Parathyroid adenoma (tissue), 2 donors: ENCODE data around the gene USH1G.
A peak's percentile ranks its signal among the peaks of the same experiment; 100 is the strongest.

Experiments
- H2AFZ ChIP-seq: fragments of 300-600 bp; sonication (generic); one replicate; pipeline ENCODE4 v1.7.0; 2017; ENCODE audit warnings: antibody characterized with exemption, mild to moderate bottlenecking
- H3K27ac ChIP-seq: fragments of 300-600 bp; sonication (generic); one replicate; pipeline ENCODE4 v1.7.0; 2017
- H3K27me3 ChIP-seq: fragments of 300-600 bp; sonication (generic); one replicate; pipeline ENCODE4 v1.7.0; 2017; ENCODE audit warnings: low read length; ENCODE audit not compliant: control insufficient read depth, insufficient read depth
- H3K36me3 ChIP-seq: fragments of 300-600 bp; sonication (generic); one replicate; pipeline ENCODE4 v1.7.0; 2017; ENCODE audit warnings: low read length; ENCODE audit not compliant: control insufficient read depth, insufficient read depth
- H3K4me1 ChIP-seq: fragments of 300-600 bp; sonication (generic); one replicate; pipeline ENCODE4 v1.7.0; 2017; ENCODE audit warnings: control low read depth
- H3K4me2 ChIP-seq: fragments of 300-600 bp; sonication (generic); one replicate; pipeline ENCODE4 v1.7.0; 2017; ENCODE audit warnings: low read length
- H3K4me3 ChIP-seq: fragments of 300-600 bp; sonication (generic); one replicate; pipeline ENCODE4 v1.7.0; 2017; ENCODE audit warnings: low read depth, low read length
- H3K79me2 ChIP-seq: fragments of 300-600 bp; sonication (generic); one replicate; pipeline ENCODE4 v1.7.0; 2017; ENCODE audit warnings: control low read depth
- H3K9ac ChIP-seq: fragments of 300-600 bp; sonication (generic); one replicate; pipeline ENCODE4 v1.7.0; 2017; ENCODE audit warnings: mild to moderate bottlenecking
- H3K9me3 ChIP-seq: fragments of 300-600 bp; sonication (generic); one replicate; pipeline ENCODE4 v1.7.0; 2017; ENCODE audit warnings: low read length; ENCODE audit not compliant: control insufficient read depth
- TF ChIP-seq, protein P1 (sequence below): fragments of 300-600 bp; sonication (generic); IDR thresholded peaks from one replicate; pipeline ENCODE4 v1.7.0; 2017; ENCODE audit warnings: antibody characterized with exemption, mild to moderate bottlenecking
- donor health status: primary hyperparathyroidism.

USH1G gene

DNA sequence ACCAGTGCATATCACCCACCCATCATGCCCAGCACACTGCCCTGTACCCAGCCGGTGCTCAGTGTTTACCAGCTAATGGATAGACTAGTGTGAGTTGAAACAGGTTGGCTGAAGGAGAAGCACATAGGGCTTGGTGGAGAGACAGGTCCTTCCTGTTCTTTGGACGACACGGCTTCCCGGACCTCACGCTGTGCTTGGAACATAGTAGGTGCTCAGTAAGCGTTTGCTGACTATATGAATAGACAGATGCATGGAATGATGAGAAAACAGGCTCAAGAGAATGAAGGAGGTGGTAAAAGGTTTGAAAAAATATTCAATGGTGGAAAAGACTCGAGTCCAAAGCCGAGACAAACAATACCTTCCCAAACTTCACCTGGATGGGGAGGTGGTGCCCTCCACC is 22.8 kb downstream of the USH1G start:
- Histone ChIP-seq H3K79me2 (no peaks in the 10 kb centered on the region), H3K4me1 (no peaks in the 10 kb centered on the region), H3K9me3 (no peaks in the 10 kb centered on the region), H3K9ac (no peak overlapping the region), H3K36me3 (no peaks in the 10 kb centered on the region), H3K27me3 (no peaks in the 10 kb centered on the region), H3K4me2 (no peak overlapping the region), H2AFZ (no peak overlapping the region), H3K27ac (no peak overlapping the region), H3K4me3 (no peak overlapping the region)
- TF ChIP-seq, protein P1, sequence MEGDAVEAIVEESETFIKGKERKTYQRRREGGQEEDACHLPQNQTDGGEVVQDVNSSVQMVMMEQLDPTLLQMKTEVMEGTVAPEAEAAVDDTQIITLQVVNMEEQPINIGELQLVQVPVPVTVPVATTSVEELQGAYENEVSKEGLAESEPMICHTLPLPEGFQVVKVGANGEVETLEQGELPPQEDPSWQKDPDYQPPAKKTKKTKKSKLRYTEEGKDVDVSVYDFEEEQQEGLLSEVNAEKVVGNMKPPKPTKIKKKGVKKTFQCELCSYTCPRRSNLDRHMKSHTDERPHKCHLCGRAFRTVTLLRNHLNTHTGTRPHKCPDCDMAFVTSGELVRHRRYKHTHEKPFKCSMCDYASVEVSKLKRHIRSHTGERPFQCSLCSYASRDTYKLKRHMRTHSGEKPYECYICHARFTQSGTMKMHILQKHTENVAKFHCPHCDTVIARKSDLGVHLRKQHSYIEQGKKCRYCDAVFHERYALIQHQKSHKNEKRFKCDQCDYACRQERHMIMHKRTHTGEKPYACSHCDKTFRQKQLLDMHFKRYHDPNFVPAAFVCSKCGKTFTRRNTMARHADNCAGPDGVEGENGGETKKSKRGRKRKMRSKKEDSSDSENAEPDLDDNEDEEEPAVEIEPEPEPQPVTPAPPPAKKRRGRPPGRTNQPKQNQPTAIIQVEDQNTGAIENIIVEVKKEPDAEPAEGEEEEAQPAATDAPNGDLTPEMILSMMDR: no peak

DNA sequence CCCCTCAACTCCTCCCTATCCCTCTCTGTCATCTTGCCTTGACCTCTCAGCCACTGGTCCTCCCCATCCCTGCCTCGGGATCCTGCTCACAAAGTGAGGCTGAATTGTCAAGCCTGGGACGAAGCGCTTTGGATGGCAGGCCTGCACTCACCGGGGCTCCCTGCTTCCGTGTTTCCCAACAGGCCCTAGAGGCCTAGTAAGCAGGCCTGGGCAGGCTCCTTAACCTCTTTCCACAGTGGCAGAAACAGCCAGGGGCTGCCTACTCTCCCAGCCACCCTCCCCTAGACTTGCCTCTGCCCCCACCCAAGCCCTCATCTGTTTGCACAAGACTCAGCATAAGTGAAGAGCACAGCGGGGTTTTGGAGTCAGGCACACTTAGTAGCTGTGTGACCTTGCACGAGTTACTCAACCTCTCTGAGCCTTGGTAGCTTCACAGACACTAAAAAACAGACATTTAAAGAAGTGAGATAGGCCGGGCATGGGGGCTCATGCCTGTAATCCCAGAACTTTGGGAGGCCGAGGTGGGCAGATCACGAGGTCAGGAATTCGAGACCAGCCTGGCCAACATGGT is 24.6 kb downstream of the USH1G start:
- Histone ChIP-seq H3K79me2 (no peaks in the 10 kb centered on the region), H2AFZ (no peak overlapping the region), H3K27ac (no peak overlapping the region), H3K27me3 (no peaks in the 10 kb centered on the region), H3K9me3 (no peaks in the 10 kb centered on the region), H3K4me3 (no peak overlapping the region), H3K4me2 (no peak overlapping the region), H3K9ac (no peak overlapping the region), H3K4me1 (no peaks in the 10 kb centered on the region), H3K36me3 (no peaks in the 10 kb centered on the region)
- TF ChIP-seq, protein P1: no peak

- no peaks in the 10 kb centered on the region for H3K9me3 ChIP-seq
- no peaks in the 10 kb centered on the region for H3K36me3 ChIP-seq
- TF ChIP-seq, protein P1: no peak
- H3K4me3 ChIP-seq: no peak overlapping the region
- no peaks in the 10 kb centered on the region for H3K27me3 ChIP-seq
- H3K4me2 ChIP-seq: no peak overlapping the region
- no peaks in the 10 kb centered on the region for H3K79me2 ChIP-seq
- no peak overlapping the region for H3K9ac ChIP-seq
- no peaks in the 10 kb centered on the region for H3K4me1 ChIP-seq
- H2AFZ ChIP-seq: no peak overlapping the region
- H3K27ac ChIP-seq: no peak overlapping the region
Measured at GRCh38 chr17:74893936-74894671, 29.0 kb downstream of the USH1G start.

DNA sequence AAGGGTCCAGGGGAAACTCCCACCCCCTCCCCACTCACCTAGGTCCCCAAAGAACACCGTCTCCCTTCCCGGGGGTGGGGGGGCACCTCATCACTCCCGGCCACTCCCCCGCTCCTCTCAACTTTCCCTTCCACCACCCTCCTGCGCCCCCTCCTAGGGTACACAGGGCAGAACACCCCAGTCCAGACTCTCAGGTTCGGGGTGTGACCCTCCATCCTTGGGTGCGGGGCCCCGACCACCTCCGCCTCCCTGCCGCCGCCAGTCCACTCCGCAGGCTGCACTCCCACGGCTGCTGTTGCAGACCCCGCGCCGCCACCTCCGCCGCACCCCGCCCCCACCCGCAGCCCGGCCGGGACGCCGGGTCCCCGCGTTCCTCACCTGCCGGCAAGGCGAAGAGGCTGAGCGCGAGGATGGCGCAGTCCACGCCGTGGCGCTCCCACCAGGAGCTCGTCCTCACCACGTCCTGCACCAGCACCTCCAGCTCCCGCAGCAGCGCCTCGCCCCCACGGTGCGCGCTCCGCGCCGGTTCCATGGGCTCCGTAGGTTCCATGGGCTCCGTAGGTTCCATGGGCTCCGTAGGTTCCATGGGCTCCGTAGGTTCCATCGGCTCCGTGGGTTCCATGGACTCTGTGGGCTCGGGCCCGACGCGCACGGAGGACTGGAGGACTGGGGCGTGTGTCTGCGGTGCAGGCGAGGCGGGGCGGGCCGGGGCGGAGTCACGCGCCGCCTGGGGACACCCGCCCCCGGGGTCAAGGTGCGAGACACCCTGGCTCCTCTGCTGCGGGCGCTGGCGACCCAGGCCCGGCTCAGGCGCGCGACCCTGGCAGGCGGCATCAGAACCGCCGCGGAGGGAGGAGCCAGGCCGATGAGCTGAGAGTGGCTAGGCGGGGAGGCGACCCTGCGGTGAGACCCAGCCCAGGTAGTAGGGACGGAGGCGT is 29.8 kb downstream of the USH1G start, which contains the start of gene FADS6:
FADS6 (minus strand) TSS at position 660 of the 938 bp plus-strand sequence; CDS start at position 622, 38 bp downstream.
- H3K4me3 ChIP-seq: peak within 1 kb of the TSS; percentile 39
- TF ChIP-seq, protein P1: no peak
- H3K9me3 ChIP-seq: no peaks in the 10 kb centered on the region
- H3K36me3 ChIP-seq: no peaks in the 10 kb centered on the region
- H3K4me2 ChIP-seq: peak within 1 kb of the TSS; percentile 52
- H3K27me3 ChIP-seq: no peaks in the 10 kb centered on the region
- no peaks in the 10 kb centered on the region for H3K4me1 ChIP-seq
- no peak within 1 kb of the TSS for H3K9ac ChIP-seq
- peak within 1 kb of the TSS; percentile 82 for H2AFZ ChIP-seq
- no peaks in the 10 kb centered on the region for H3K79me2 ChIP-seq
- H3K27ac ChIP-seq: no peak within 1 kb of the TSS
